GM19025 (cell line): Measurements from ENCODE around the gene SPG7.
A peak's percentile ranks its signal among the peaks of the same experiment; 100 is the strongest.

Experiments used
- ATAC-seq: cut with Tn5 transposase; IDR thresholded peaks from one replicate; pipeline ENCODE4 v1.9.1; 2021; ENCODE audit warnings: mild to moderate bottlenecking, low read depth, moderate library complexity; ENCODE audit not compliant: unreplicated experiment

Gene SPG7

GRCh38 chr16:89484923-89485679, 23.1 kb upstream of the SPG7 start:
- ATAC-seq = peak; percentile 41

GRCh38 chr16:89485701-89486246, 22.4 kb upstream of the SPG7 start:
- ATAC-seq = no peak

- ATAC-seq = no peak
Observed at GRCh38 chr16:89489040-89489897, 18.9 kb upstream of the SPG7 start.

- no peak for ATAC-seq
Observed at GRCh38 chr16:89489898-89490438, 18.2 kb upstream of the SPG7 start.

GRCh38 chr16:89490439-89491237, 17.6 kb upstream of the SPG7 start, which contains the start of gene ANKRD11:
Gene ANKRD11, minus strand, starts transcription at chr16:89490561. Its CDS starts 173,542 bp downstream, at chr16:89317019.
- ATAC-seq = peak; percentile 84

- no peak for ATAC-seq
Observed at GRCh38 chr16:89491238-89491869, 16.8 kb upstream of the SPG7 start.

GRCh38 chr16:89491974-89492687, 16.1 kb upstream of the SPG7 start:
- ATAC-seq = no peak

GRCh38 chr16:89493776-89494175, 14.4 kb upstream of the SPG7 start:
- no peak for ATAC-seq

GRCh38 chr16:89495121-89495520, 13.1 kb upstream of the SPG7 start:
- no peak for ATAC-seq

- ATAC-seq = no peak
Observed at GRCh38 chr16:89498839-89499238, 9.4 kb upstream of the SPG7 start.

GRCh38 chr16:89499767-89500166, 8.4 kb upstream of the SPG7 start:
- ATAC-seq = no peak

- no peak for ATAC-seq
Observed at GRCh38 chr16:89502081-89502843, 5.9 kb upstream of the SPG7 start.

GRCh38 chr16:89504091-89504490, 4.1 kb upstream of the SPG7 start:
- no peak for ATAC-seq

- no peak for ATAC-seq
Observed at GRCh38 chr16:89505204-89506112, 2.7 kb upstream of the SPG7 start.

GRCh38 chr16:89506113-89506504, 2.1 kb upstream of the SPG7 start:
- no peak for ATAC-seq

- no peak for ATAC-seq
Observed at GRCh38 chr16:89506791-89507191, 1.4 kb upstream of the SPG7 start.

- ATAC-seq = peak; percentile 2
Observed at GRCh38 chr16:89507214-89507833, 879 bp upstream of the SPG7 start.
